ENCODE data around the gene AVPI1. TPM values are rescaled to one million over a fixed set of nuclear protein-coding genes. Genes with fewer than 3 reads are reported as not detected.

The AVPI1 gene
- total and polyA plus RNA-seq, 10 of the 15 experiments (the other 5 are each of a cell fraction or from before 2014, with no cell fraction given): 0.08 to 1.4 (median 0.84) TPM

DNA sequence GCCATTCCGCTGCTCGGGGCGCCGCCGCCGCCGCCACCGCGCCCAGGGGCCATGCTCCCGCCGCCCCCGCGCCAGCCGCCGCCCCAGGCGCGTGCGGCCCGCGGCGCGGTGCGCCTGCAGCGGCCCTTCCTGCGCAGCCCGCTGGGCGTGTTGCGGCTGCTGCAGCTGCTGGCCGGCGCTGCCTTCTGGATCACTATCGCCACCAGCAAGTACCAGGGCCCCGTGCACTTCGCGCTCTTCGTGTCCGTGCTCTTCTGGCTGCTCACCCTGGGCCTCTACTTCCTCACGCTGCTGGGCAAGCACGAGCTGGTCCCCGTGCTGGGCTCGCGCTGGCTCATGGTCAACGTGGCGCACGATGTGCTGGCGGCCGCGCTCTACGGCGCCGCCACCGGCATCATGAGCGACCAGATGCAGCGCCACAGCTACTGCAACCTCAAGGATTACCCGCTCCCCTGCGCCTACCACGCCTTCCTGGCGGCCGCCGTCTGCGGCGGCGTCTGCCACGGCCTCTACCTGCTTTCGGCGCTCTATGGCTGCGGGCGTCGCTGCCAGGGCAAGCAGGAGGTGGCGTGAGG lies 26.9 kb upstream of the AVPI1 start:
- Histone ChIP-seq H3K4me3 (peak overlapping the region; percentile 74), H3K36me3 (ENCODE audit: control insufficient read depth in 2 of 2, insufficient read depth in 2 of 2, low read length in 1 of 2) (no peaks in the 10 kb centered on the region), H3K9me3 (replicated peaks; ENCODE audit: control insufficient read depth, insufficient read depth, low read length) (no peaks in the 10 kb centered on the region), H3K9ac (ENCODE audit: control insufficient read depth, insufficient read depth, low read length) (peak overlapping the region; percentile 54; the same call in 1 of the 2 replicates), H3K27ac (ENCODE audit: control insufficient read depth, insufficient read depth) (no peak overlapping the region), H3K27me3 (replicated peaks in 1 of 2; ENCODE audit: control insufficient read depth in 2 of 2, insufficient read depth in 2 of 2, low read length in 1 of 2) (peaks cover 0 to 2% of the 10 kb centered on the region in 2 experiments; a peak in 1 of 4 replicates), H3K4me2 (ENCODE audit: control insufficient read depth, insufficient read depth) (peak overlapping the region; percentile 97), H3K4me1 (ENCODE audit: control insufficient read depth, insufficient read depth, low read length) (peaks cover 3% of the 10 kb centered on the region; the same call in 1 of the 2 replicates), H4K20me1 (ENCODE audit: control insufficient read depth, insufficient read depth) (no peaks in the 10 kb centered on the region), H3K79me2 (ENCODE audit: control insufficient read depth, insufficient read depth, low read length) (no peaks in the 10 kb centered on the region), H2AFZ (ENCODE audit: control insufficient read depth, low read depth, low read length) (peak overlapping the region; percentile 96)
- in situ Hi-C loops (cut with MboI): no loop called here
- no peak for FAIRE-seq
- SMC1A ChIA-PET (ENCODE audit: uncharacterized antibody, unreplicated experiment): interaction anchor here (1.1 kb wide), 1 partner anchor 27 kb away, joined by 3 read pairs; the partner anchor contains the start of gene AVPI1
- peak; percentile 87 for ATAC-seq
- intact Hi-C loops (cut with micrococcal nuclease; ENCODE audit: unreplicated experiment): no loop called here
- CTCF ChIA-PET: interaction anchor here (1.0 to 14.9 kb wide), 4 partner anchors 11 to 38 kb away, joined by 3 to 416 read pairs (median 14); partner anchors contain the start of gene ZFYVE27
- RAD21 ChIA-PET (ENCODE audit: unreplicated experiment): no interaction called here
- WGBS (ENCODE audit: insufficient coverage, insufficient replicate concordance, low lambda C conversion rate, missing lambda C conversion rate): 2% methylated on average over 54 of the region's 69 CpGs
- POLR2A ChIA-PET: interaction anchor here (2.3 kb wide), 1 partner anchor 27 kb away, joined by 6 read pairs; the partner anchor contains the start of gene AVPI1
- no peak for DNase-seq (ENCODE audit: low read depth, low spot score)
- BruUV-seq (replicated peaks): no TSS peak
- no peak for TF ChIP-seq TCF3 (IDR thresholded peaks at IDR 0.05; ENCODE audit: borderline replicate concordance, insufficient read depth, low read depth, low read length)
- no peak for TF ChIP-seq CHD1 (IDR thresholded peaks at IDR 0.05; ENCODE audit: low read depth, low read length)
- no peak for TF ChIP-seq SPI1 (IDR thresholded peaks at IDR 0.05; ENCODE audit: borderline replicate concordance, insufficient read depth, low read depth, low read length)
- no peak for TF ChIP-seq TBL1XR1 (IDR thresholded peaks at IDR 0.05; ENCODE audit: low read depth, low read length)
- peak; percentile 39 to 83; a peak in 3 of 4 replicates for TF ChIP-seq BHLHE40 (IDR thresholded peaks at IDR 0.05; ENCODE audit: borderline replicate concordance in 1 of 2, low read depth in 2 of 2, low read length in 1 of 2)
- no peak for TF ChIP-seq RELA (IDR thresholded peaks at IDR 0.05; ENCODE audit: borderline replicate concordance, partially characterized antibody)
- TF ChIP-seq STAT1 (conservative IDR thresholded peaks at IDR 0.05): no peak
- no peak for TF ChIP-seq SP1 (IDR thresholded peaks at IDR 0.05; ENCODE audit: low read depth, low read length)
- TF ChIP-seq RB1 (IDR thresholded peaks at IDR 0.05; ENCODE audit: borderline replicate concordance): no peak
- TF ChIP-seq RFX5 (IDR thresholded peaks at IDR 0.05; ENCODE audit: low read depth, low read length): no peak
- TF ChIP-seq CBX5 (IDR thresholded peaks at IDR 0.05; ENCODE audit: low read depth): no peak
- TF ChIP-seq TCF12 (IDR thresholded peaks at IDR 0.05; ENCODE audit: low read depth, low read length): no peak
- TF ChIP-seq POLR2AphosphoS2 (IDR thresholded peaks at IDR 0.05; ENCODE audit: low read depth, low read length): no peak
- peak; percentile 81 for TF ChIP-seq MYC (IDR thresholded peaks at IDR 0.05; ENCODE audit: insufficient read depth, insufficient read length, insufficient replicate concordance, low read length, severe bottlenecking)
- TF ChIP-seq, protein P1, sequence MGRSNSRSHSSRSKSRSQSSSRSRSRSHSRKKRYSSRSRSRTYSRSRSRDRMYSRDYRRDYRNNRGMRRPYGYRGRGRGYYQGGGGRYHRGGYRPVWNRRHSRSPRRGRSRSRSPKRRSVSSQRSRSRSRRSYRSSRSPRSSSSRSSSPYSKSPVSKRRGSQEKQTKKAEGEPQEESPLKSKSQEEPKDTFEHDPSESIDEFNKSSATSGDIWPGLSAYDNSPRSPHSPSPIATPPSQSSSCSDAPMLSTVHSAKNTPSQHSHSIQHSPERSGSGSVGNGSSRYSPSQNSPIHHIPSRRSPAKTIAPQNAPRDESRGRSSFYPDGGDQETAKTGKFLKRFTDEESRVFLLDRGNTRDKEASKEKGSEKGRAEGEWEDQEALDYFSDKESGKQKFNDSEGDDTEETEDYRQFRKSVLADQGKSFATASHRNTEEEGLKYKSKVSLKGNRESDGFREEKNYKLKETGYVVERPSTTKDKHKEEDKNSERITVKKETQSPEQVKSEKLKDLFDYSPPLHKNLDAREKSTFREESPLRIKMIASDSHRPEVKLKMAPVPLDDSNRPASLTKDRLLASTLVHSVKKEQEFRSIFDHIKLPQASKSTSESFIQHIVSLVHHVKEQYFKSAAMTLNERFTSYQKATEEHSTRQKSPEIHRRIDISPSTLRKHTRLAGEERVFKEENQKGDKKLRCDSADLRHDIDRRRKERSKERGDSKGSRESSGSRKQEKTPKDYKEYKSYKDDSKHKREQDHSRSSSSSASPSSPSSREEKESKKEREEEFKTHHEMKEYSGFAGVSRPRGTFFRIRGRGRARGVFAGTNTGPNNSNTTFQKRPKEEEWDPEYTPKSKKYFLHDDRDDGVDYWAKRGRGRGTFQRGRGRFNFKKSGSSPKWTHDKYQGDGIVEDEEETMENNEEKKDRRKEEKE (IDR thresholded peaks at IDR 0.05): no peak
- no peak for TF ChIP-seq TARDBP (IDR thresholded peaks at IDR 0.05; ENCODE audit: borderline replicate concordance)
- TF ChIP-seq ASH2L (IDR thresholded peaks at IDR 0.05; ENCODE audit: borderline replicate concordance, low read depth): no peak
- TF ChIP-seq, protein P2, sequence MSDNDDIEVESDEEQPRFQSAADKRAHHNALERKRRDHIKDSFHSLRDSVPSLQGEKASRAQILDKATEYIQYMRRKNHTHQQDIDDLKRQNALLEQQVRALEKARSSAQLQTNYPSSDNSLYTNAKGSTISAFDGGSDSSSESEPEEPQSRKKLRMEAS (IDR thresholded peaks at IDR 0.05; ENCODE audit: low read depth, low read length): peak; percentile 80; the same call in 1 of the 2 replicates
- TF ChIP-seq, protein P3, sequence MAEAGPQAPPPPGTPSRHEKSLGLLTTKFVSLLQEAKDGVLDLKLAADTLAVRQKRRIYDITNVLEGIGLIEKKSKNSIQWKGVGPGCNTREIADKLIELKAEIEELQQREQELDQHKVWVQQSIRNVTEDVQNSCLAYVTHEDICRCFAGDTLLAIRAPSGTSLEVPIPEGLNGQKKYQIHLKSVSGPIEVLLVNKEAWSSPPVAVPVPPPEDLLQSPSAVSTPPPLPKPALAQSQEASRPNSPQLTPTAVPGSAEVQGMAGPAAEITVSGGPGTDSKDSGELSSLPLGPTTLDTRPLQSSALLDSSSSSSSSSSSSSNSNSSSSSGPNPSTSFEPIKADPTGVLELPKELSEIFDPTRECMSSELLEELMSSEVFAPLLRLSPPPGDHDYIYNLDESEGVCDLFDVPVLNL (IDR thresholded peaks at IDR 0.05; ENCODE audit: low read depth, low read length): no peak
- no peak for TF ChIP-seq HCFC1 (IDR thresholded peaks at IDR 0.05; ENCODE audit: low read length)
- no peak for TF ChIP-seq WRNIP1 (IDR thresholded peaks at IDR 0.05; ENCODE audit: borderline replicate concordance, low read depth, low read length)
